CD4-positive, alpha-beta T cell treated with Interleukin-17A for 1 hour (primary cell): ENCODE results near the gene EBPL.
"Not testable (repeated sequence)": the region's sequence is repeated elsewhere in the genome, so short reads cannot be mapped to it uniquely, and the experiment has no call there.

Source experiments
- DNase-seq: peaks from one replicate; pipeline ENCODE4 v3.0.0-alpha.2; 2020

Gene EBPL

DNA sequence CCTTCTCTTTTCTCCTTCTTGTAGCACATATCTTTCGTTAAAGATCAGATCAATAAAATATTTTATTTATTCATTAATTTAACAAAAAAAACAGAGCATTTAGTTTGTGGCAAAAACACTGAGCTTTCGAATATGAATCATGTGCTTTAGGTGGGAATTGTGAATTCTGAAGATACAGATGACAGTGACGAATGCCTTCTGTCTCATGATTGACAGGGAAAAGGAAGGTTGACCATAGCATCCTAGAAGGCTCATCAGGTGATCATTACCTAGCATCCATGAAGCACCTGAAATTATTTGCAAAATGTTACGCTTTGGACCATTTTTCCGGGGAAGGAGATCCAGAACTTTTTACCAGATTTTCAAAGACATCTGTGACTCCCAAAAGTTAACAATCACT, 59.1 kb downstream of the EBPL start:
- no peak for DNase-seq

DNA sequence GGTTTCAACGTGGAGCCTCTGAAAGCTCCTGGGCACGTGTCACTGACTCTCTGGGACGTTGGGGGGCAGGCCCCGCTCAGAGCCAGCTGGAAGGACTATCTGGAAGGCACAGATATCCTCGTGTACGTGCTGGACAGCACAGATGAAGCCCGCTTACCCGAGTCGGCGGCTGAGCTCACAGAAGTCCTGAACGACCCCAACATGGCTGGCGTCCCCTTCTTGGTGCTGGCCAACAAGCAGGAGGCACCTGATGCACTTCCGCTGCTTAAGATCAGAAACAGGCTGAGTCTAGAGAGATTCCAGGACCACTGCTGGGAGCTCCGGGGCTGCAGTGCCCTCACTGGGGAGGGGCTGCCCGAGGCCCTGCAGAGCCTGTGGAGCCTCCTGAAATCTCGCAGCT, 60.7 kb downstream of the EBPL start:
- no peak for DNase-seq

DNA sequence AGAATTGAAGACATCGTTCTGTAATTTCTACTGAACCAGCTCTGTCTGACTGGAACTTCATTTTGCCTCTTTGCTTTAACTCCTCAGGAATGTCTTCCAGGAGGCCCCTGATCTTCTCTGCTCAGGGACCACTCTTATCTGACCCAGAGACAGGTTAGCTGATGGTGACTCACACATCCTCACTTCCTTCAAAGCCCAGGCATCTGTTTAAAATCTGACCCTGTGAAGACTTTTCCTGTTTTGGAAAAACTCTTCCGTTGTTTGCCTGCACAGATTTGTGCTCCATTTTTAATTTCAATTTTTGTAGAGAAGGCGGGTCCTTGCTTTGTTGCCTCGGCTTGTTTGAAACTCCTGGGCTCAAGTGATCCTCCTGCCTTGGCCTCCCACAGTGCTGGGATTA, 61.3 kb downstream of the EBPL start:
- no peak for DNase-seq

DNA sequence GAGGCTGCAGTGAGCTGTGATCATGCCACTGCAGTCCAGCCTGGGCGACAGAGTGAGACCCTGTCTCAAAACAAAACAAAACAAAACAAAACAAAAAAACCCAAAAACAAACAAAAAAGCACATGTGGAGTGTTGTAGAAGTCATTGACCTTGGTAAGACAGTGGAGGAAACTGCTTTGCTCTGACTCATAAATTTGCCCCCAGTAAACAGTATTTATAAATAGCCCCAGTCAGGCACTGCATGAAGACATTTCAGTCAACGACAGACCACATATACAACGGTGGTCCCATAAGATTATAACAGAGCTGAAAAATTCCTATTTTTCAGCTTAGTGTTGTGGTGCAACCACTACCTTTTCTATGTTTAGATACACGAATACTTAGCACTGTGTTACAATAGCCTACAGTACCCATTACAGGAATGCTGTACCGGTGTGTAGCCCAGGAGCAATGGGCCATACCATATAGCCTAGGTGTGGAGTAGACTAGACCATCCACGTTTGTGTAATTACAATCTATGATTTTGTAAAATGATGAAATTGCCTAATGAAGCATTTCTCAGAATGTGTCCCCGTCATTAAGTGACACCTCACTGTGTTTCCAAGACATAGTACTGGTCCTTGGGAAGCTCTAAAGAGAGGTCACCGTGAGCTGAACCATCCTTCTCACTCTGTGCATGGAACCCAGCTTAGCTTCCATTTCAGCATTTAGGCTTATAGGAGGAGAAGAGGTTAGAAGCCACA, 61.9 kb downstream of the EBPL start:
- no peak for DNase-seq

DNA sequence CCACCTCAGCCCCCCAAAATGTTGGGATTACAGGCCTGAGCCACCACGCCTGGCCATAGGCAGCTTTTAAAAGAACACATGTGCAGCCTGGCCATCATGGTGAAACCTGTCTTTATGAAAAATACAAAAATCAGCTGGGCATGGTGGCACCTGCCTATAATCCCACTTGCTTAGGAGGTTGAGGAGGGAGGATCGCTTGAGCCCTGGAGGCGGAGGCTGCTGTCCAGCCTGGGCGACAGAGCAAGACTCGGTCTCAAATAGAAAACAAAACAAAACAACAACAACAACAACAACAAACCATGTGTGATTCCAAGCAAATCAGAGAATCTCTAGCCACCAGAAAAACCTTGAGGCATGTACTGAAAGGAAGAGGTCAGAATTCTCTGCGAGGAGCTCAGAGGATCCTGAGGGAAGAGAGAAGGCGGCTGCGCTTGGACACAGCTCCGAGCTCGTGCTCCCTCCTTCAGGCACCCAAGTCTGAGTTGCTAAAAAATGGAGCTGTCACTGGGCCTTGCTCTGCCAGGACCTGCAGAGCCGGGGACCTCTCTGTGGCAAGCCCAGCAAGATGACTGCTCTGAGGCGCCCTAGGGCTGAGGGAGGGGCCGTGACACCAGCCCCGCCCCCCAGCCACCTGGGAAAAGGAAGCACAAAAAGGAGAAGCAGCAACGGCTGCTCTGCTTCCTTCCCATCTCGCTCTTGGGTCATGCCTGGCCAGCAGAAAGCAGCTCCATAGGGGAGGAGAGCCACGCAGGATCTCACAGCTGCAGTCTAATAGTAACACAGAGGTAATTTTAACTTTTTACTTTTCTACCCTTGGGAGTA, 63.2 kb downstream of the EBPL start, which contains the start of gene ARL11:
TSS of gene ARL11 (plus strand) at position 677 of the 822 bp plus-strand sequence. CDS start 1,941 bp downstream, outside the sequence.
- DNase-seq = peak; percentile 32

DNA sequence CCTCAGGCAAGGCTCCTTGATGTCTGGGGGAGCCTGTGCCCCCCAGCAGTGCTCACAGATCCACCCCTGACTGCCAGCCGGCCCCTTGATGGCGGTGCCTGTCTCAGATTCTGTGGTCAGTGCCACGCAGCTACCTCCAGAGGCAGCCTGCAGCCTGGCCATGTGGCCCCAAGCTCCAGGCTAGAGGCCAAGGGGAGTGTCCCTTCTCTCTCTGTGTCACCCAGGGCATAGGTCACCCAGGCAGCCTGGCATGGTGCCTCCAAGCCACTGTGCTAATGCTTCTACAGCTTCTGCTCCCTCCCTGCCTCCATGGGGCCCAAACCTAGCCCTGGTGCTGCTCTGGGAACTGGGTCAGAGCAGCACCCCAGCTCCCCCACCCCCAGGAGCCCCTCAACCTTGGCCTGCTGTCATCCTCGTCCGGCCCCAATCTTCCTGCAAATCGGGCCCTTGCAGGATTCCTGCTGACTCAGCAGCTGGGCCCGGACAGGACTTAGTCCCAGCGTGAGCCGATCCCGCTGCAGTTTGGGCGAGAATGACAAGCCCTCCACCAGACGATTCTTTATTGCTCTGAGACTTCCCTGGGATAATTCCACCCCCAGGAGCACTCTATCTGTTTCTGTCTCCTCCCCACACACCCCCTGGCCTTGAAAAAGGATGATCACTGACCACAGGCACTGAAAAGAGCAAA, 65.8 kb downstream of the EBPL start:
- no peak for DNase-seq

DNA sequence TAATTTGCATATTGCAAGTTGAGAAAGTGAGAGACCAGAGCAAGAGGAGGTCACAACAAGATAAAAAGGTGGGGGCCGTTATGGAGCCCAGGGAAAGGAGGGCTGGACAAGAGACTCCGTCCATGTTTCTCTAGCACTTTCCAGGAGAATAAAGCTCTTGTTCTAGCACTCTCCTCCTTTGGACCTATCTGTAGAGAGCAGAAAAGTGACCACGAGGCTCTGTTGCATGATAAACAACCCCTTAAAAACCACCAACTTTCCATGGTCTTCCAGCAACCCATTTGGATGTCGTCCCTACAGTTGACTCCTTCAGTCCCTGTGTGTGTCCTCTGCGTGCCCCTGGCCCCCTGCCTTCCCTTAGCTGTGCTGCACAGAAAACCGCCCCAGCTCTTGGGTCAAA, 67.1 kb downstream of the EBPL start:
- no peak for DNase-seq

DNA sequence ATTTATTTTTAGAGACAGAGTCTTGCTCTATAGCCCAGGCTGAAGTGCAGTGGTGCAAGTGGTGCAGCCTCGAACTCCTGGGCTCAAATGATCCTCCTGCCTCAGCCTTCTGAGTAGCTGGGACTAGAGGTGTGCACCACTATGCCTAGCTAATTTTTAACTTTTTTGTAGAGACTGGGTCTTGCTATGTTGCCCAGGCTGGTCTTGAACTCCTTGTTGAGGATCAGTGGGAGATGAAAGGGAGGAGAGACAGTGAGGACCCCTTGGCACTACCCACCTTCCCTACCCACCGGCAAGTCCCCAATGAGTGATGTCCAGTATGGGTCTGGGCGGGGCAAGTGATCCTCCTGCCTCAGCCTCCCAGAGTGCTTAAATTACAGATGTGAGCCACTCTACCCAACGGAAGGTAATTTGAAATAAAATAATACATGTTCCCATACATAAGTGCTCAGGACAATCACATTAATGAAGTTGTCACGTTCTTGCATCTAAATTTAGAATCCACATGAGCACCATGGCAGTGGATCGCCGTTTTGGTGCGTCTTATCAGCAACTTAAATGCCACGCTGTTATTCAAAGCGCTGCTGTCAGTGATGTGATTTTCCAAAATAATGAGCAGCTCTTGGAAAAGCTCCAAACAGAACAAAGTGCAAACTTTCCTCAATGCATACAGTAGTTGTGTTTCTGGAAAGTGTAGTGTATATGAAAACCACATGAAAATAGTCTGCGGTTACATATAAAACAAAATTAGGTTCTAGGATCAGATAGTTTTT, 68.9 kb downstream of the EBPL start:
- DNase-seq = no peak

DNA sequence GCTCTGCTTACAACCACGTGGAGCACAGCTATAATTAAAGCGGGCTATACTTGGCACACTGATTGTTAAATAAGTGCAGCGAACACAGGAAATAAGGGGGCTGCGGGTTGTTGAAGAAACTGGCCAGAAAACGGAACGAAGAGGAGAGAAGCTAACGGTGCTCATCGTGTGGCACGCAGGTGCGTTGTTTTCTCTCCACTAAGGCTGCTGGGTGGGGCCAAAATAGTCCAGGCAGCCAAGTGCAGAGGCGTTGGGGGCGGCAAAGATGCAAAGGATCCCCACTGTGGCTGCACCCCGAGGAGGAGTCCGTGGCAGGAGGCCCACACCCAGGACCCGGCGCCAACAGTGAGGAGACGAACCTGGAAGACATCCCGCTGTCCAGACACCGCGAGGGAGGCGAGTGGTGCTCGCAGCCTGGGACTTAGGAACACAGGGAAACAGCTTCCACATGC, 71.1 kb downstream of the EBPL start:
- no peak for DNase-seq

DNA sequence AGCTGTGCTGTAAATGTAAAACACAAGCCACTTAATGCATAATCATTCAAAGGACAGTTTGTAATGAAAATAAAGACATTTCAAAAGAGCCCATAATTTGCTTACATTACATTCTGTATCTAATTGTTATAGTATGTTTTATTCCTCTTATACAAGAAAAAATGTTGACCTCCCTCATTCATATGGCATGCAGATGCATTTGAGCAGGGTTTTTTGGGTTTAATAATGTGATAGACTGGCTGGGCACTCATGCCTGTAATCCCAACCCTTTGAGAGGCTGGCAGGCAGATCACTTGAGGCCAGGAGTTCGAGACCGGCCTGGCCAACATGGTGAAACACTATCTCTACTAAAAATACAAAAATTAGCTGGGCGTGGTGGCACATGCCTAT, 74.6 kb downstream of the EBPL start:
- DNase-seq = no peak

DNA sequence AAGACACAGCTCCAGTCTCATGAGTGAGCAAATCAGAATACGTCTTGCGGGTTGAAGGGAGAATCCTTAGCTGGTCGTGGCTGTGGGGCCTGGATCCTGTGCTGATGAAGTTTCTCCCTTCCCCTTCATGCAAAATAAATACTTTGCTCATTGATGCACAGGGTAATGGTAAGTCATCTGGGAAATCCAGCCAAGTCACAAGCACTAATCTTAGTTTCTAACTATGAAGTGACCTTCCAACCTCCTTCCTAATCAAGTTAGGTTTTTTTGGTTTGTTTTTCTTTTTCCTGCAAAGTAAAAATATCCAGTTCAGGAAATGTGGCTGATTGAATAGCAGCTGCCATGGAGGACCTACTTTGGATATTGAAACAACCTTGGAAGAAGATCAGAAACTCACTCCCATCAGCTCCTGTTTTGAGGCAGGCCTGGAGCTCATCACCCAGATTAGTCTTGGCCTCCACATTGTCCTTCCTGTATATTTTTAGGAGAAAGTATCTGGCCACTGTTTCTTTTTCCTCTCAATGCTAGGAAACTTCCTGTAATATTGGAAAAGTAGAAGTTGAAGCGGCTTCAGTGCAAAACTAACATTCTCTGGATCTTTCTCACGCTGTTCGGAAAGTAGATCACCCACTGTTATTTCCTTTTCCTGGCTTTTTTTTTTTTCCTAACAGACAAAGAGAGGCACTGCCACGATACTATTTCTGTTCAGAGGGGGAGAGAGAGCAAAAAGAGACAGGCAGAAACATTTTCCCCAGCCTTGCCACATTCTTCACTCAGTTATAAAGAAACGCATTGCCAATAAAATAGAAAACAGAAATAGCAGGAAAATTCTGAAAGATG, 75.2 kb downstream of the EBPL start:
- DNase-seq = no peak

DNA sequence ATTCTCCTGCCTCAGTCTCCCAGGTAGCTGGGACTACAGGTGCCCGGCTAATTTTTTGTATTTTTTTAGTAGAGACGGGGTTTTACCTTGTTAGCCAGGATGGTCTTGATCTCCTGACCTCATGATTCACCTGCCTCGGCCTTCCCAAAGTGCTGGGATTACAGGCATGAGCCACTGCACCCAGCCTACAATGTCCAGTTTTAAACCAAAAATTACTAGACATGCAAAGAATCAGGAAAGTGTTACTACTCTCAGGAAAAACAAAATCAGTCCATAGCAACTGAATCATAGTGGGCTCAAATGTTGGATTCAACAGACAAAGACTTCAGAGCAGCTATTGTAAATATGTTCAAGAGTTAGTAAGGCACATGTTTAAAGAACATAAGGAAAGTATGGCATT, 79.2 kb downstream of the EBPL start:
- DNase-seq = not testable (repeated sequence)
